MM.1S (cell line): ENCODE measurements around the gene SGMS1.

ENCODE experiments used
- DNase-seq: peaks from one replicate; pipeline ENCODE4 v3.0.0-alpha.2; 2015
- H2AFZ ChIP-seq: fragments of 300-600 bp; sonication (generic); 2 replicates; pipeline ENCODE4 v1.6.0; 2016; ENCODE audit warnings: antibody characterized with exemption, low read length
- H3F3A ChIP-seq: fragments of 300-600 bp; sonication (generic); 2 replicates; pipeline ENCODE4 v1.6.1; 2016; ENCODE audit warnings: mild to moderate bottlenecking, antibody characterized with exemption, low read length, moderate library complexity, mixed read lengths; ENCODE audit not compliant: insufficient read depth
- H3K27ac ChIP-seq: fragments of 300-600 bp; sonication (generic); 2 replicates; pipeline ENCODE4 v1.5.1; 2016; ENCODE audit warnings: mild to moderate bottlenecking, low read length
- H3K27me3 ChIP-seq: fragments of 300-600 bp; sonication (generic); replicated peaks from 2 replicates; pipeline ENCODE4 v1.6.0; 2016; ENCODE audit warnings: low read length; ENCODE audit not compliant: insufficient read depth
- H3K36me3 ChIP-seq: fragments of 300-600 bp; sonication (generic); replicated peaks from 2 replicates; pipeline ENCODE4 v1.6.1; 2016; ENCODE audit warnings: mild to moderate bottlenecking, low read length, mixed read lengths; ENCODE audit not compliant: insufficient read depth
- H3K4me1 ChIP-seq: fragments of 300-600 bp; sonication (generic); 2 replicates; pipeline ENCODE4 v1.6.1; 2016; ENCODE audit warnings: low read length, mixed read lengths
- H3K4me2 ChIP-seq: fragments of 300-600 bp; sonication (generic); 2 replicates; pipeline ENCODE4 v1.6.0; 2016; ENCODE audit warnings: low read depth, low read length
- H3K4me3 ChIP-seq: fragments of 300-600 bp; sonication (generic); 2 replicates; pipeline ENCODE4 v1.5.1; 2016; ENCODE audit warnings: low read length, mixed read lengths
- H3K79me2 ChIP-seq: fragments of 300-600 bp; sonication (generic); 2 replicates; pipeline ENCODE4 v1.6.1; 2016; ENCODE audit warnings: mixed run types, low read length, mixed read lengths
- H3K9ac ChIP-seq: fragments of 300-600 bp; sonication (generic); 2 replicates; pipeline ENCODE4 v1.6.1; 2016; ENCODE audit warnings: low read length, mixed read lengths
- H3K9me2 ChIP-seq: fragments of 300-600 bp; sonication (generic); replicated peaks from 2 replicates; pipeline ENCODE4 v1.6.1; 2016; ENCODE audit warnings: mild to moderate bottlenecking, low read length, mixed read lengths; ENCODE audit not compliant: insufficient read depth
- H3K9me3 ChIP-seq: fragments of 300-600 bp; sonication (generic); replicated peaks from 2 replicates; pipeline ENCODE4 v1.6.1; 2016; ENCODE audit warnings: mild to moderate bottlenecking, low read length, mixed read lengths; ENCODE audit not compliant: insufficient read depth
- H4K20me1 ChIP-seq: fragments of 300-600 bp; sonication (generic); 2 replicates; pipeline ENCODE4 v1.6.1; 2016; ENCODE audit warnings: mild to moderate bottlenecking, low read length, moderate library complexity, mixed read lengths; ENCODE audit not compliant: insufficient read depth
- CTCF ChIP-seq: fragments of 300-600 bp; sonication (generic); IDR thresholded peaks from 2 replicates; pipeline ENCODE4 v1.5.1; 2016; ENCODE audit warnings: antibody characterized with exemption, low read length, mixed read lengths
- EZH2 ChIP-seq: fragments of 300-600 bp; sonication (generic); optimal IDR thresholded peaks from 2 replicates; pipeline ENCODE3; 2017; ENCODE audit warnings: low read depth, mild to moderate bottlenecking, antibody characterized with exemption, low read length, mixed read lengths
- EZH2phosphoT487 ChIP-seq: fragments of 300-600 bp; sonication (generic); IDR thresholded peaks from 2 replicates; pipeline ENCODE4 v1.6.1; 2018; ENCODE audit warnings: antibody characterized with exemption, low read length

Gene SGMS1

GRCh38 chr10:50396491-50397311, 227.1 kb downstream of the SGMS1 start:
- no peak overlapping the region for H3K4me3 ChIP-seq
- H3K9ac ChIP-seq, result no peak overlapping the region
- H3K4me1 ChIP-seq, result no peaks in the 10 kb centered on the region
- H3K79me2 ChIP-seq, result no peaks in the 10 kb centered on the region
- no peak for DNase-seq
- TF ChIP-seq CTCF (no peak), EZH2 (no peak)
- H3K27ac ChIP-seq, result no peak overlapping the region
- H4K20me1 ChIP-seq, result no peaks in the 10 kb centered on the region
- no peaks in the 10 kb centered on the region for H3F3A ChIP-seq
- no peaks in the 10 kb centered on the region for H3K9me3 ChIP-seq
- no peak overlapping the region for H2AFZ ChIP-seq
- H3K4me2 ChIP-seq, result no peak overlapping the region
- H3K36me3 ChIP-seq, result no peaks in the 10 kb centered on the region
- H3K9me2 ChIP-seq, result no peaks in the 10 kb centered on the region
- H3K27me3 ChIP-seq, result no peaks in the 10 kb centered on the region

- Histone ChIP-seq H3K27ac (no peak overlapping the region), H3K4me3 (no peak overlapping the region), H4K20me1 (no peaks in the 10 kb centered on the region), H3K4me2 (no peak overlapping the region), H3K9ac (no peak overlapping the region), H3K9me2 (no peaks in the 10 kb centered on the region), H3K27me3 (no peaks in the 10 kb centered on the region), H3K9me3 (no peaks in the 10 kb centered on the region), H3K36me3 (no peaks in the 10 kb centered on the region), H3K79me2 (no peaks in the 10 kb centered on the region), H3F3A (no peaks in the 10 kb centered on the region), H3K4me1 (no peaks in the 10 kb centered on the region), H2AFZ (no peak overlapping the region)
- TF ChIP-seq CTCF (no peak), EZH2phosphoT487 (no peak), EZH2 (no peak)
- no peak for DNase-seq
These were observed 227.9 kb downstream of the SGMS1 start for GRCh38 chr10:50395851-50396250.

- Histone ChIP-seq H2AFZ (no peak overlapping the region), H3K9me3 (no peaks in the 10 kb centered on the region), H3K9me2 (no peaks in the 10 kb centered on the region), H3F3A (no peaks in the 10 kb centered on the region), H4K20me1 (no peaks in the 10 kb centered on the region), H3K27ac (no peak overlapping the region), H3K4me3 (no peak overlapping the region), H3K79me2 (no peaks in the 10 kb centered on the region), H3K36me3 (no peaks in the 10 kb centered on the region), H3K4me1 (no peaks in the 10 kb centered on the region), H3K4me2 (no peak overlapping the region), H3K9ac (no peak overlapping the region), H3K27me3 (no peaks in the 10 kb centered on the region)
- TF ChIP-seq CTCF (no peak), EZH2 (no peak), EZH2phosphoT487 (no peak)
- DNase-seq, result no peak
These were observed 228.5 kb downstream of the SGMS1 start for GRCh38 chr10:50395271-50395670.
